GM19372 (cell line): Measurements from ENCODE around the gene OTOA.
"Not testable (repeated sequence)": the region's sequence is repeated elsewhere in the genome, so short reads cannot be mapped to it uniquely, and the experiment has no call there.

Experiments
- ATAC-seq: cut with Tn5 transposase; IDR thresholded peaks from one replicate; pipeline ENCODE4 v1.9.1; 2021; ENCODE audit warnings: mild to moderate bottlenecking, low read depth, moderate library complexity; ENCODE audit not compliant: unreplicated experiment

The OTOA gene

GRCh38 chr16:21639493-21639892 is 24.3 kb upstream of the OTOA start:
- no peak for ATAC-seq

GRCh38 chr16:21641916-21642315 is 21.9 kb upstream of the OTOA start:
- ATAC-seq = no peak

- no peak for ATAC-seq
These were observed 20.9 kb upstream of the OTOA start for GRCh38 chr16:21642861-21643260.

- ATAC-seq = no peak
These were observed 20.0 kb upstream of the OTOA start for GRCh38 chr16:21643785-21644184.

GRCh38 chr16:21644674-21645073 is 19.1 kb upstream of the OTOA start:
- ATAC-seq = no peak

- no peak for ATAC-seq
These were observed 18.5 kb upstream of the OTOA start for GRCh38 chr16:21645261-21645721.

GRCh38 chr16:21646091-21646490 is 17.7 kb upstream of the OTOA start:
- no peak for ATAC-seq

GRCh38 chr16:21646721-21647561 is 16.8 kb upstream of the OTOA start:
- ATAC-seq = peak; percentile 73

GRCh38 chr16:21647562-21648164 is 16.1 kb upstream of the OTOA start:
- no peak for ATAC-seq

GRCh38 chr16:21649826-21650406 is 13.9 kb upstream of the OTOA start:
- ATAC-seq = not testable (repeated sequence)

- ATAC-seq = no peak
These were observed 13.2 kb upstream of the OTOA start for GRCh38 chr16:21650521-21650920.

- no peak for ATAC-seq
These were observed 12.3 kb upstream of the OTOA start for GRCh38 chr16:21651515-21651914.

GRCh38 chr16:21652453-21652852 is 11.3 kb upstream of the OTOA start, which contains the start of gene IGSF6:
Gene IGSF6, minus strand, starts transcription at chr16:21652608. Its CDS starts 10 bp downstream, at chr16:21652598.
- no peak for ATAC-seq

- no peak for ATAC-seq
These were observed 10.2 kb upstream of the OTOA start for GRCh38 chr16:21653571-21653970.

- no peak for ATAC-seq
These were observed 9.3 kb upstream of the OTOA start for GRCh38 chr16:21654466-21654865.

- no peak for ATAC-seq
These were observed 8.9 kb upstream of the OTOA start for GRCh38 chr16:21654881-21655280.

GRCh38 chr16:21656795-21657768 is 6.7 kb upstream of the OTOA start:
- ATAC-seq = no peak

GRCh38 chr16:21659124-21659523 is 4.6 kb upstream of the OTOA start:
- ATAC-seq = no peak

- no peak for ATAC-seq
These were observed 1.2 kb downstream of the OTOA start for GRCh38 chr16:21664801-21665492.

GRCh38 chr16:21666772-21667171 is 3.0 kb downstream of the OTOA start:
- ATAC-seq = no peak
